Keratinocyte (primary cell): Measurements from ENCODE around the gene BTRC.

Experiments
- CTCF ChIP-seq, 3 experiments: IDR thresholded peaks in 1 of 3; conservative IDR thresholded peaks in 1 of 3; optimal IDR thresholded peaks in 1 of 3; 2 replicates in 2 of 3; 3 replicates in 1 of 3; pipeline versions ENCODE3 to v1.5.1; 2011; ENCODE audit warnings: low read length in 3 of 3, mild to moderate bottlenecking in 3 of 3, moderate library complexity in 2 of 3, control low read depth in 1 of 3, inconsistent platforms in 1 of 3; ENCODE audit not compliant: insufficient read depth in 2 of 3; ENCODE audit errors: extremely low read depth in 1 of 3
- EZH2 ChIP-seq: IDR thresholded peaks from one replicate; pipeline ENCODE4 v1.6.1; 2012; ENCODE audit warnings: inconsistent platforms, mild to moderate bottlenecking, low read length, moderate library complexity

DNA sequence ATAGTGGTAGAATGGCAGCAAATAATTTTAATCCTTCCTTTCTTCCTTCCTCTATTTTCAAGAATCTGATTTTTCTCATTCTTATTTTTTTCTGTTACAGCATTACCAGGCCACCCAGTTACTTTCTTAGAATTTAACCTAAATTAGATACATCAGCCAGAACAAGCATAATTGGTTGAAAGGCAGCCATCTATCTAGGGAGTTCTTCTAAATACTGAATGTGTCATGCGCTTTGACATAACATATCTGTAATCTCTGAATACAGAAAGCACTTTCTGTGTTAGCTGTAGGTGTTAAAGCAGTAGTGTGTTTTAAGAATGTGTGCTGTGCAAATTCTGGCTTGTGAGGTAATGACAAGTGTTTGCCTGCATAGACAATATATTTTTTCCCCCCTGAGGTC lies 97.3 kb downstream of the BTRC start:
- no peak for TF ChIP-seq CTCF (optimal IDR thresholded peaks at IDR 0.05 in 1 of 3, IDR thresholded peaks at IDR 0.05 in 1 of 3, conservative IDR thresholded peaks at IDR 0.05 in 1 of 3; ENCODE audit: extremely low read depth in 1 of 3, insufficient read depth in 2 of 3, low read length in 3 of 3)
- no peak for TF ChIP-seq EZH2
